Naive thymus-derived CD4-positive, alpha-beta T cell (primary cell): ENCODE measurements around the gene SMAD5. TPM values are rescaled to one million over a fixed set of nuclear protein-coding genes. Genes with fewer than 3 reads are reported as not detected.
A peak's percentile ranks its signal among the peaks of the same experiment; 100 is the strongest.

Experiments used
- ATAC-seq: fragments of 150-1000 bp; cut with Tn5 transposase; 2 replicates; pipeline ENCODE4 v1.10.0; 2021; ENCODE audit warnings: mild to moderate bottlenecking, moderate library complexity
- CTCF ChIA-PET: fragments of 350-600 bp; sonication (Branson Sonifier 250); formaldehyde crosslinking; loops from one replicate; lab custom pipeline; 2021; ENCODE audit warnings: antibody characterized with exemption; lab: Charles Lee
- POLR2A ChIA-PET: fragments of 350-600 bp; sonication (Branson Sonifier 250); formaldehyde crosslinking; loops from one replicate; lab custom pipeline; 2021; ENCODE audit warnings: antibody characterized with exemption, inconsistent platforms; lab: Charles Lee
- DNase-seq, 9 donors: peaks; one replicate each; pipeline versions ENCODE4 v3.0.0 to v3.0.0-alpha.2; 2020 to 2022; ENCODE audit warnings: mixed read lengths in 1 of 9
- H3K27ac ChIP-seq: one replicate; pipeline ENCODE4 v1.7.0; 2013; ENCODE audit warnings: mild to moderate bottlenecking, low read depth, low read length, moderate library complexity
- H3K27me3 ChIP-seq, 2 donors: one replicate each; pipeline ENCODE4 v1.7.0; 2013; ENCODE audit warnings: low read length in 2 of 2, mild to moderate bottlenecking in 2 of 2, moderate library complexity in 2 of 2; ENCODE audit not compliant: control insufficient read depth in 2 of 2, insufficient read depth in 2 of 2
- H3K36me3 ChIP-seq, 3 experiments: 1 replicate in 2 of 3; 2 replicates in 1 of 3; pipeline ENCODE4 v1.7.0; 2013; ENCODE audit warnings: low read length in 3 of 3, mild to moderate bottlenecking in 3 of 3, moderate library complexity in 1 of 3; ENCODE audit not compliant: insufficient read depth in 3 of 3, control insufficient read depth in 2 of 3
- H3K4me1 ChIP-seq, 2 donors: one replicate each; pipeline ENCODE4 v1.7.0; 2013; ENCODE audit warnings: low read length in 2 of 2, mild to moderate bottlenecking in 2 of 2, moderate library complexity in 1 of 2; ENCODE audit not compliant: control insufficient read depth in 2 of 2, insufficient read depth in 2 of 2
- H3K4me3 ChIP-seq: 2 replicates; pipeline ENCODE4 v1.7.0; 2013; ENCODE audit warnings: mild to moderate bottlenecking, low read length
- H3K9me3 ChIP-seq, 3 experiments: 1 replicate in 2 of 3; 2 replicates in 1 of 3; pipeline ENCODE4 v1.7.0; 2013; ENCODE audit warnings: low read length in 3 of 3; ENCODE audit not compliant: control insufficient read depth in 2 of 3
- H3K27ac Mint-ChIP-seq, 9 donors: one replicate each; pipeline ENCODE4 v1.8.0; 2020 to 2022; ENCODE audit warnings: mixed read lengths in 9 of 9, mild to moderate bottlenecking in 8 of 9, moderate library complexity in 5 of 9, inconsistent platforms in 2 of 9
- H3K27me3 Mint-ChIP-seq, 5 donors: one replicate each; pipeline ENCODE4 v1.8.0; 2021 to 2022; ENCODE audit warnings: mixed read lengths in 5 of 5, mild to moderate bottlenecking in 1 of 5
- H3K36me3 Mint-ChIP-seq, 5 donors: one replicate each; pipeline ENCODE4 v1.8.0; 2020 to 2022; ENCODE audit warnings: mixed read lengths in 5 of 5, mild to moderate bottlenecking in 3 of 5, inconsistent platforms in 1 of 5
- H3K4me1 Mint-ChIP-seq, 7 donors: one replicate each; pipeline ENCODE4 v1.8.0; 2020 to 2022; ENCODE audit warnings: mixed read lengths in 7 of 7, mild to moderate bottlenecking in 3 of 7, inconsistent platforms in 1 of 7
- H3K4me3 Mint-ChIP-seq, 10 donors: one replicate each; pipeline ENCODE4 v1.8.0; 2020 to 2022; ENCODE audit warnings: mild to moderate bottlenecking in 10 of 10, mixed read lengths in 10 of 10, moderate library complexity in 6 of 10, inconsistent platforms in 2 of 10
- H3K9me3 Mint-ChIP-seq, 11 donors: one replicate each; pipeline ENCODE4 v1.8.0; 2020 to 2022; ENCODE audit warnings: mixed read lengths in 11 of 11, mild to moderate bottlenecking in 4 of 11, inconsistent platforms in 1 of 11, moderate library complexity in 1 of 11
- intact Hi-C, 2 donors: fragments of 100-400 bp; cut with micrococcal nuclease; formaldehyde crosslinking; loops; one replicate each; pipeline ENCODE4 v1.15.1; 2023
- polyA plus RNA-seq, 2 donors: library from polyadenylated mRNA; unstranded; fragments of 300-500 nt; fragmentation: Illumina TruSeq; gene quantifications; one replicate each; pipeline ENCODE4 v1.2.3, GENCODE V29; 2021
- total RNA-seq, 6 experiments: library from RNA in 5 of 6; stranded (reverse) in 5 of 6; gene quantifications; 1 replicate in 5 of 6; 2 replicates in 1 of 6; pipeline ENCODE4 v1.2.3 and lab custom pipeline; 2021 to 2026

The SMAD5 gene
- total and polyA plus RNA-seq, 7 experiments from 2014 or later: 1.8 to 17.6 (median 7.2) TPM

- Mint-ChIP-seq H3K27ac (peak overlapping the region in 1 of 9 donors; percentile 8), H3K9me3 (peaks cover 0 to 5% (median 0%) of the 10 kb centered on the region in 11 donors), H3K4me3 (no peak overlapping the region), H3K4me1 (peaks cover 0 to 1% (median 0%) of the 10 kb centered on the region in 7 donors), H3K27me3 (peaks cover 9 to 21% (median 19%) of the 10 kb centered on the region in 5 donors), H3K36me3 (no peaks in the 10 kb centered on the region)
- no peak overlapping the region for H3K27ac ChIP-seq
- no peak for DNase-seq
- ATAC-seq: no peak
- ChIA-PET CTCF (no interaction called here), POLR2A (no interaction called here)
- H3K4me3 ChIP-seq: no peak overlapping the region
- H3K36me3 ChIP-seq: no peaks in the 10 kb centered on the region
- no peaks in the 10 kb centered on the region for H3K9me3 ChIP-seq
- H3K27me3 ChIP-seq: no peaks in the 10 kb centered on the region
- intact Hi-C loops: no loop called here
- no peaks in the 10 kb centered on the region for H3K4me1 ChIP-seq
Measured at GRCh38 chr5:136228136-136228757, 95.6 kb downstream of the SMAD5 start.

GRCh38 chr5:136230176-136230575 lies 97.5 kb downstream of the SMAD5 start:
- intact Hi-C loops: no loop called here
- no peaks in the 10 kb centered on the region for H3K36me3 ChIP-seq
- H3K4me1 ChIP-seq: no peaks in the 10 kb centered on the region
- H3K4me3 ChIP-seq: no peak overlapping the region
- Mint-ChIP-seq H3K4me3 (no peak overlapping the region), H3K9me3 (no peaks in the 10 kb centered on the region), H3K4me1 (peaks cover 0 to 1% (median 0%) of the 10 kb centered on the region in 7 donors), H3K27me3 (peaks cover 9 to 21% (median 15%) of the 10 kb centered on the region in 5 donors), H3K27ac (no peak overlapping the region), H3K36me3 (no peaks in the 10 kb centered on the region)
- H3K27ac ChIP-seq: no peak overlapping the region
- ATAC-seq: no peak
- DNase-seq: no peak
- H3K27me3 ChIP-seq: no peaks in the 10 kb centered on the region
- ChIA-PET POLR2A (no interaction called here), CTCF (no interaction called here)
- no peaks in the 10 kb centered on the region for H3K9me3 ChIP-seq

- H3K9me3 ChIP-seq: no peaks in the 10 kb centered on the region
- DNase-seq (no peak), ATAC-seq (no peak)
- H3K4me1 Mint-ChIP-seq: peaks cover 0 to 1% (median 0%) of the 10 kb centered on the region in 7 donors
- H3K36me3 Mint-ChIP-seq: no peaks in the 10 kb centered on the region
- H3K9me3 Mint-ChIP-seq: no peaks in the 10 kb centered on the region
- no peaks in the 10 kb centered on the region for H3K36me3 ChIP-seq
- no peak overlapping the region for H3K27ac ChIP-seq
- POLR2A ChIA-PET: no interaction called here
- H3K27me3 ChIP-seq: no peaks in the 10 kb centered on the region
- H3K27me3 Mint-ChIP-seq: peaks cover 7 to 17% (median 15%) of the 10 kb centered on the region in 5 donors
- intact Hi-C loops: no loop called here
- CTCF ChIA-PET: interaction anchor here (0.6 kb wide), 1 partner anchor 492 kb away, joined by 3 read pairs; no protein-coding TSS in a partner anchor
- H3K4me3 Mint-ChIP-seq: no peak overlapping the region
- no peak overlapping the region for H3K4me3 ChIP-seq
- H3K27ac Mint-ChIP-seq: no peak overlapping the region
- no peaks in the 10 kb centered on the region for H3K4me1 ChIP-seq
Measured at GRCh38 chr5:136232316-136232715, 99.7 kb downstream of the SMAD5 start.

Other genes starting within 250 kb of the SMAD5 start
- under 1 TPM in 1 of 5 experiments, not detected in 4; 0.70 TPM for gene IL9, start 237.0 kb upstream of the SMAD5 start, total RNA-seq
- gene IL9, start 237.0 kb upstream of the SMAD5 start, polyA plus RNA-seq: not detected
- gene LECT2, start 177.9 kb upstream of the SMAD5 start, total RNA-seq: not detected
- gene LECT2, start 177.9 kb upstream of the SMAD5 start, polyA plus RNA-seq: not detected
- gene TGFBI, start 103.9 kb upstream of the SMAD5 start, total RNA-seq: 100 to 1,000 TPM in 1 of 5 experiments, 10 to 100 TPM in 3, not detected in 1; 18.1 to 167 (median 20.5) TPM
- gene TGFBI, start 103.9 kb upstream of the SMAD5 start, polyA plus RNA-seq: under 1 TPM; 0.07 to 0.32 TPM
- not detected for gene SMIM32, start 60.3 kb downstream of the SMAD5 start, total RNA-seq
- not detected for gene SMIM32, start 60.3 kb downstream of the SMAD5 start, polyA plus RNA-seq
- gene TRPC7, start 232.7 kb downstream of the SMAD5 start, total RNA-seq: not detected
- gene TRPC7, start 232.7 kb downstream of the SMAD5 start, polyA plus RNA-seq: not detected